Lower lobe of right lung (tissue), 2 donors: ENCODE measurements around the gene TMEM92. TPM values are rescaled to one million over a fixed set of nuclear protein-coding genes. Genes with fewer than 3 reads are reported as not detected.

ENCODE experiments used
- ATAC-seq, 2 donors: fragments of 200-7000 bp; cut with Tn5 transposase; one replicate each; pipeline ENCODE4 v1.9.1; 2020 to 2022; ENCODE audit warnings: mild to moderate bottlenecking in 2 of 2, moderate library complexity in 2 of 2
- DNase-seq: peaks from one replicate; pipeline ENCODE4 v3.0.0-alpha.2; 2020
- H3K27ac ChIP-seq: fragments of 200-600 bp; one replicate; pipeline ENCODE4 v1.8.0; 2022
- H3K27me3 ChIP-seq: fragments of 200-600 bp; one replicate; pipeline ENCODE4 v1.8.0; 2022; ENCODE audit warnings: low read depth
- H3K36me3 ChIP-seq: fragments of 200-600 bp; one replicate; pipeline ENCODE4 v1.8.0; 2022; ENCODE audit warnings: mild to moderate bottlenecking
- H3K4me1 ChIP-seq: fragments of 200-600 bp; one replicate; pipeline ENCODE4 v1.8.0; 2022
- H3K4me3 ChIP-seq: fragments of 200-600 bp; one replicate; pipeline ENCODE4 v1.8.0; 2022; ENCODE audit warnings: mild to moderate bottlenecking
- H3K9me3 ChIP-seq: fragments of 200-600 bp; one replicate; pipeline ENCODE4 v1.8.0; 2022
- intact Hi-C: fragments of 100-400 bp; cut with DNase I; formaldehyde crosslinking; loops from one replicate; pipeline ENCODE4 v1.11.0; 2022
- total RNA-seq: library from RNA; stranded (reverse); fragmentation: NEBNext Ultra II Directional; extraction: Animal tissue kit (Norgen Biotek cat#: 25700); gene quantifications from one replicate; pipeline ENCODE4 v1.2.1, GENCODE V29; 2021
- TF ChIP-seq, protein P1 (sequence below): fragments of 200-600 bp; IDR thresholded peaks from one replicate; pipeline ENCODE4 v1.8.0; 2022; ENCODE audit warnings: antibody characterized with exemption, mild to moderate bottlenecking
- donor health status: DM: no; HTN: yes; CAD: no; lungs with severe emphysema.

Gene TMEM92
- total RNA-seq, 1 donor from 2014 or later, result 9.2 TPM

DNA sequence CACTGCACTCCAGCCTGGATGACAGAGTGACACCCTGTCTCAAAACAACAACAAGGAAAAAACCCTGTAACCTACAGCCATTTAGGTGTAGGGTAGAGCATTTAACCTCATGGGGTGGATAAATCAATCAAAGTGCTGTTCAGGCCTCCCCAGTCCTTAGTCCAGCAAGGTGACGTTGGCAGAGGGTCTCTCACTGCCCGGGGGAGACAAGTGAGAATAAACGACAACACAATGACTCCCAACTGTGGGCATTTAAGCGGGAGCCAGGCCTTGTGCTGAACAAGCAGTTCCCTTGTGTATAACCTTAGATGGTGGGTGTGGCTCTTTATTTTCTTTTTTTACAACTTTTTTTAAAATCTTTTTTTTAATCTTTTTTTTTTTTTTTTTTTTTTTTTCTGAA, 29.3 kb downstream of the TMEM92 start:
- no peak for ATAC-seq
- Histone ChIP-seq H3K36me3 (no peaks in the 10 kb centered on the region), H3K4me1 (peaks cover 13% of the 10 kb centered on the region), H3K9me3 (no peaks in the 10 kb centered on the region), H3K27ac (no peak overlapping the region), H3K4me3 (no peak overlapping the region), H3K27me3 (no peaks in the 10 kb centered on the region)
- TF ChIP-seq, protein P1, sequence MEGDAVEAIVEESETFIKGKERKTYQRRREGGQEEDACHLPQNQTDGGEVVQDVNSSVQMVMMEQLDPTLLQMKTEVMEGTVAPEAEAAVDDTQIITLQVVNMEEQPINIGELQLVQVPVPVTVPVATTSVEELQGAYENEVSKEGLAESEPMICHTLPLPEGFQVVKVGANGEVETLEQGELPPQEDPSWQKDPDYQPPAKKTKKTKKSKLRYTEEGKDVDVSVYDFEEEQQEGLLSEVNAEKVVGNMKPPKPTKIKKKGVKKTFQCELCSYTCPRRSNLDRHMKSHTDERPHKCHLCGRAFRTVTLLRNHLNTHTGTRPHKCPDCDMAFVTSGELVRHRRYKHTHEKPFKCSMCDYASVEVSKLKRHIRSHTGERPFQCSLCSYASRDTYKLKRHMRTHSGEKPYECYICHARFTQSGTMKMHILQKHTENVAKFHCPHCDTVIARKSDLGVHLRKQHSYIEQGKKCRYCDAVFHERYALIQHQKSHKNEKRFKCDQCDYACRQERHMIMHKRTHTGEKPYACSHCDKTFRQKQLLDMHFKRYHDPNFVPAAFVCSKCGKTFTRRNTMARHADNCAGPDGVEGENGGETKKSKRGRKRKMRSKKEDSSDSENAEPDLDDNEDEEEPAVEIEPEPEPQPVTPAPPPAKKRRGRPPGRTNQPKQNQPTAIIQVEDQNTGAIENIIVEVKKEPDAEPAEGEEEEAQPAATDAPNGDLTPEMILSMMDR, result no peak
- no peak for DNase-seq
- intact Hi-C loops, result no loop called here

DNA sequence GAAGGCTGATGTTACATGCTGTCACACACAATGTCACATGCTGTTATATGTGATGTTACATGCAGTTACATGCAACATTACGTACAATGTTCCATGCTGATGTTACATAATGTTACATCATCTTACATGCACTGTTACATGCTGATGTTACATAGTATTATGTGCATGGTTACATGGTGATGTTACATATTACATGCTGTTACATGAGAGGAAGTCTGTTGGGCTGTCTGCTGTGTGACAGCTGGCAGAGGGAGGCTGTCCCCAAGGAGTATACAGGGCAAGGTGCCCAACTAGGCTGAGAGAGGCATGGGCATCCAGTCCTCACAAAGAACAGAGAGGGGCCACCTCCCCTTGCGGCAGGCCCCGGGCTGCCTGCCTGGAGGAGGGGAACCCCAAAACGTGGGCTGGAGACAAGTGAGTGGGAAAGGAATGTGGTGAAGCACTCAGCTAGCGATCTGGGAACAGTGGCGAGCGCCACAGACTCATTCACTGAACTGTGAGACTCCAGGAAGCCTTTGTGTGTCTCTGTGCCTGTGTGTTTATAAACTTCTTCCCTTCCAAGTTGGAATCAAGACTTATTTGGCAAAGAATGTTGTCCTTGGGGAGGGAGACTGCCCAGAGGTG, 30.6 kb downstream of the TMEM92 start:
- H3K4me3 ChIP-seq, result no peak overlapping the region
- ATAC-seq, result peak; percentile 23 to 37
- DNase-seq, result no peak

DNA sequence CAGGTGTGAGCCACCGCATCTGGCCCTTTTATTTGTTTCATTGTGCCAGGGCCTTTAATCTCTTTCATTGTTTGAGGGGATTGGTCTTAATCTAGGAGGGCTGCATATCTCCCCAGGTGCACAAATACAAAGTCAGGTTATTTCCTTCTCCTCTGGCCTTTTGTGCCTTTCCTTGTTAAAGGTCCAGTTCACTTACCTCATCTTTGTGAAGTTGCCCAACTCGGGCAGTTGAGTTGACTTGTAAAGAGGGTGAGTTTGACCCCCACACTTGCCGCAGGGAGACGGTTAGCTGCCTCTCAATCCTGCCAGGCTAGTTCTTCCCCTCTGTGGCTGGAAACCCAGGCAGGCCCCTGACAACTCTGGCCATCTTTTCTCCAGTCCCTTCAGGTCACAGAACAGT, 33.4 kb downstream of the TMEM92 start:
- Histone ChIP-seq H3K27ac (no peak overlapping the region), H3K9me3 (no peaks in the 10 kb centered on the region), H3K4me1 (peaks cover 13% of the 10 kb centered on the region), H3K36me3 (no peaks in the 10 kb centered on the region), H3K27me3 (no peaks in the 10 kb centered on the region), H3K4me3 (no peak overlapping the region)
- TF ChIP-seq, protein P1, result no peak
- ATAC-seq (no peak), DNase-seq (no peak)
- intact Hi-C loops, result no loop called here

More for the DNA sequence above, 30.6 kb downstream of the TMEM92 start:
- no peak overlapping the region for H3K27ac ChIP-seq
- H3K9me3 ChIP-seq, result no peaks in the 10 kb centered on the region
- no peaks in the 10 kb centered on the region for H3K36me3 ChIP-seq
- peaks cover 13% of the 10 kb centered on the region for H3K4me1 ChIP-seq
- TF ChIP-seq, protein P1, result no peak
- intact Hi-C loops, result no loop called here
- no peaks in the 10 kb centered on the region for H3K27me3 ChIP-seq

DNA sequence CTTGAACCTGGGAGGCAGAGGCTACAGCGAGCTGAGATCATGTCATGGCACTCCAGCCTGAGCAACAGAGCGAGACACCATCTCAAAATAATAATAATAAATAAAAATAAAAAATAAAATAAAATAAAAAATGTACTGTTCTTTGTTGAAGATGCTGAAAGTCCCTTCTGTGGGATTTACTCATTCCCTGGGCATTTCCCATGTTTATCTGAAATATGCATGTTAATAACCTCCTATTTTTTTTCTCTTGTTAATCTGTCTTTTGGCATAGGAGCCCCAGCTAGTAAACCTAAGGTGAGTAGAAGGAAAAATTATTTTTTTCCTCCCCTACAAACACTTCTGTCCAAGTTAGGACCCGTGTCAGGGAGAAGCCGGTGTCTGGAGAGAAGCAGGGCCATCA, 34.4 kb downstream of the TMEM92 start:
- H3K4me1 ChIP-seq, result peaks cover 13% of the 10 kb centered on the region
- no peak for DNase-seq
- no peaks in the 10 kb centered on the region for H3K36me3 ChIP-seq
- H3K9me3 ChIP-seq, result no peaks in the 10 kb centered on the region
- H3K27me3 ChIP-seq, result no peaks in the 10 kb centered on the region
- TF ChIP-seq, protein P1, result no peak
- H3K27ac ChIP-seq, result no peak overlapping the region
- no peak for ATAC-seq
- no peak overlapping the region for H3K4me3 ChIP-seq
- intact Hi-C loops, result no loop called here

DNA sequence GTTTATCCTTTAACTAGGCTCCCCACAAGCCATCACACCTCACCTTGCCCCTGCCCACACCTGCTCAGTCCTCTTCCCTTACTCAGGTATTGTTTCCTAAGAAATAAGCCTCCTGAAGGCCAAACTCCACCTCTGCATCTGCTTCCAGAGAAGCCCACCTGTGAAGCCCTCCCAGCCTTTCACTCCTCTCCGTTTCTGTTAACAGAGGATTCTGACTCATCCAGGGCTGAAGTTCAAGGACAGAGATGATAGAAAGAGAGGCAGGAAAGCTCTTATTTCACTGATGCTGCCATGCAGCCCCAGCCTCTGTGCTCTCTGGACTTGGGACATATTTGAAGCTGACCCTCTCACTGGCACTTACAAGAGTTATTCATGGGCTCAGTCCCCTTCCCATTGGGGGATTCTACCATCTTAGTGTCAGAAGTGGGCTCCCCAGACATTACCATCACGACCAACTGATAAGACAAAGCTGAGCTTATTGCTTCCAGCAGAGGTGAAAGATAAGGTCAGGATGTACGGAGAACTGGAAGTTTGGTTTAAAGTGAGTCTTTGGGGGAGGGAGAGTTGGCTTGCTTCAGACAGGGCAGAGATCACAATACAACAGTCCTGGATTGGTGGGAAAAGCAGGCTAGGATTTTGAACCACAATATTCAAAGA, 36.3 kb downstream of the TMEM92 start:
- Histone ChIP-seq H3K27me3 (no peaks in the 10 kb centered on the region), H3K9me3 (no peaks in the 10 kb centered on the region), H3K27ac (no peak overlapping the region), H3K36me3 (no peaks in the 10 kb centered on the region), H3K4me3 (no peak overlapping the region), H3K4me1 (no peaks in the 10 kb centered on the region)
- intact Hi-C loops, result no loop called here
- ATAC-seq (no peak), DNase-seq (no peak)
- TF ChIP-seq, protein P1, result no peak
